Left lobe of liver (tissue), 2 donors: ENCODE data around the gene LRRC63. TPM values are rescaled to one million over a fixed set of nuclear protein-coding genes. Genes with fewer than 3 reads are reported as not detected.
"Not testable (repeated sequence)": the region's sequence is repeated elsewhere in the genome, so short reads cannot be mapped to it uniquely, and the experiment has no call there.

ENCODE experiments used
- ATAC-seq: fragments of 200-7000 bp; cut with Tn5 transposase; one replicate; pipeline ENCODE4 v1.9.1; 2020; ENCODE audit warnings: mild to moderate bottlenecking, moderate library complexity
- DNase-seq: peaks from one replicate; pipeline ENCODE4 v3.0.0-alpha.2; 2020; ENCODE audit warnings: low spot score
- total RNA-seq: library from RNA; stranded (reverse); gene quantifications from one replicate; pipeline ENCODE4 v1.2.1, GENCODE V29; 2021
- donor health status: DM: no; HTN: no; CAD: no; lungs with moderate emphysema.
- donor health status: DM: no; HTN: yes; CAD: no.

LRRC63 gene, protein sequence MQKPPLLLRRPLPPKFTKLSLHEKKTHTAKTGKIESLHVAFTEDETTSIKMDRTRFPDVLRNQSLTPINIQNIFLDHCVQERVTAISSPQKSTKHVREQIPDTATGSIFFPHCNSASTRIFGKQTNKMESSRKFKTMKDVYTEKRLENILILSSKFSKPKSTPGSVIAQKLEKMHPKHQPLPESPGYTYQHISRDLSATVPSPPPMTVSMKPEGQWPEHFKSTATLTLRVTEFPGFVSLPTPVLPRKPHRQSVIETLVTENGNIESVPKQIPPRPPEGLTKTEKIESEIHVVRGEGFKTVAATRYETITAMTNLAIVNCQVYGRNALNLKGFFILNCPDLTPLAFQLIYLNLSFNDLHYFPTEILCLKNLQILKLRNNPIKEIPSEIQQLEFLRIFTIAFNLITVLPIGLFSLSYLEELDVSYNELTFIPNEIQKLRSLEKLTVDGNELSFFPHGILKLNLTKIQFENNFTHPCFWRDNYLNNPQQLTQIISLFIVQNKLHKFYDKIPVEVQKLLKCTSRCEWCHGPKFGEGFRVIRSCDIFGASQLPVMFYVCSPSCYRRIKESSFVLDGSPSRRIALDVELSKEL
- total RNA-seq: 0.20 TPM

DNA sequence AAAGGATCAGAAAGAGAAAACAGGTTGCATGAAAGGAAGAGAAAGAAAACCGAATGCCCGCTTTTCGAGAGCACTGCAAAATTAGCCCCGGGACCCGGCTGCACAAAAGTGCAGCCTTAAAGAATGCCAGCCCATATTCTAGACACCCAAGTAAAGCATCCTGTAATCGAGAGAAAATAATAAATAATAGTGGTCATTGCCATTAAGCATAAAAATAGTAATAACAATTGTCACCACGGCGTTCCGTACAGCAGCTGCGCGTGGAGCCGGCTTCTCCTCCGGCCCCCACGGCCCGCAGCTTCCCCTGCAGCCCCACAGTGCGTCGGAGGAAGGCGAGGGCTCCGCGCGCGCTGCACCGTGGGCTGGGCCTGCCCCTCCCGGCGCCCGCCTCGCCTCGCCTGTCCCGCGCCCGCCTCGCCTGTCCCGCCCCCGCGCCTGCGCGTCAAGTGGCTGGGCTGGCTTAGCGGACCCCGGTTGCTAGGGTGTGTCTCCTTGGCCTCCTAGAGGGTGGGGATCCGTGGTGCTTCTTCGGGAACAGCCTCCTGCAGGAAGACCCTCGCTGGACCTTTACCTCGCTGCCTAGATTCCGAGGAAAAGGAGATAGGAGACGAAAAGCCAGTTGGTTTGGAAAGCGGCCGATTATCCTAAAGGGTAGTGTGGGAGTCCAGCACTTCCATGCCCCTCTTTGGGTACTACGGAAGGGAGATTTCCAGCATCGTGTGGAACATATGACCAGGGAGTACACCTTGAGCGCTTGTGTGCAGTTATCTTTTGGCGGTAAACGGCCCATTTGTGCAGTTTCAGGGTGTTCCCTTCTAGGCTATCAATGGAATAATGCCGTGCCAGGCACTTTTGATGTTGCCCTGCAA, at the start of gene LRRC63:
LRRC63 (plus strand) TSS at position 446 of the 869 bp plus-strand sequence. CDS start 1,107 bp downstream, outside the sequence.
- ATAC-seq: peak; percentile 99
- peak; percentile 84 for DNase-seq

DNA sequence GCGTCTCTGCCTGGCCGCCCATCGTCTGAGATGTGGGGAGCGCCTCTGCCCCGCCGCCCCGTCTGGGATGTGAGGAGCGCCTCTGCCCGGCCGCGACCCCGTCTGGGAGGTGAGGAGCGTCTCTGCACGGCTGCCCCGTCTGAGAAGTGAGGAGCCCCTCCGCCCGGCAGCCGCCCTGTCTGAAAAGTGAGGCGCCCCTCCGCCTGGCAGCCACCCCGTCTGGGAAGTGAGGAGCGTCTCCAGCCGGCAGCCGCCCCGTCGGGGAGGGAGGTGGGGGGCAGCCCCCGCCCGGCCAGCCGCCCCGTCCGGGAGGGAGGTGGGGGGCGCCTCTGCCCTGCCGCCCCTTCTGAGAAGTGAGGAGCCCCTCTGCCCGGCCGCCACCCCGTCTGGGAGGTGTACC, 49.0 kb upstream of the LRRC63 start:
- not testable (repeated sequence) for ATAC-seq, DNase-seq

- ATAC-seq: no peak
- DNase-seq: no peak
These were observed 47.1 kb upstream of the LRRC63 start for GRCh38 chr13:46164661-46165060.

DNA sequence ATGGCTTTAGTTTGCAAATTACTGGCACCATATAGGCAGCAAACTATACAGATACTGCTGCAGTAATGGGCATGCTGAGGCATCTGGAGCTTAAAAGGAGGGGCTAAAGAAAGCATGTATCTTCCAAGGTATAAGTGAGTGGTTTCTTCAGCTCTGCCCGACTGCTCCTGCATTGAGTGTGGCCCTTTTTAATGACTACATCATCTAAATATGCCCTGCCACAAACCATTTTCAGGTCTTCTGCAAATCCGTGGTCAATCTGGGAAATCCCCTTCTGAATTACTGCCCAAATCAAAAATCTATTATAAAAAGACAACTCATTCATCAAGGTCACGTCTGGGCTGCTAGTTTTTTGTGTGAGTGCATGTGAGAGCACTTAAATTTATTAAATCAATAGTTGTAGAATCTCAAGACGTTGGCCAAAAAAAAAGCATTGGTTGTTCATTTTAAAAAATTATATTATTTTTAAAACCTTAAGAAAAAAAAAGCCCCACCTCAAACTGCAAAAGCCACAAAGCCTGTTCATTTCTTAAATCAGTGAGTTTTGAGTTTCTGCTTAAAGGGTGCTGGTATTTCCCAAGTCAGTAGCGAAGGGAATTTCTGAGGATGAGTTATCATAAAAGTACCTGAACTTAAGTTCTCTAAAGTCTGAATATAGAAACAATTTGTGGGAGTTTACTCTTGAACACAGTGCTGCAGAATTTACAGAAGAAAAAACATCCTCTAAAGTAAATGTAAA, 46.1 kb upstream of the LRRC63 start:
- DNase-seq (no peak), ATAC-seq (no peak)

DNA sequence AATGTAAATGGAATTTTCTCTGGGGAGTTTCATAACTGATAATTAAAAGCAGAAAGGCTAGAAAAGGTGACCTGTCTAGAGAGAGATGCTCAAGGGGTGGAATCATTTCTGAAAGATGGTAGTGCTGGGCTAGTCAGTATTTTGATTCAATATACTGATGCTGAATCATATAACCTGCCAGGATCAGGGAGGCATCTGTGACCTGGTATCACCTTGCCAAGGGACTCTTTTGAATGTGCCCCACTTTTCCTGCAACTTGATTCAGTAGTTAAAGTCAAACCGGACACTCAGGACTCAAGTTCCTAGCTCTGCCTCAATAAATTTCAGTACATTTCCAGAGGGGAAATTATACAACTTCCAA, 45.5 kb upstream of the LRRC63 start:
- ATAC-seq: no peak
- DNase-seq: no peak

DNA sequence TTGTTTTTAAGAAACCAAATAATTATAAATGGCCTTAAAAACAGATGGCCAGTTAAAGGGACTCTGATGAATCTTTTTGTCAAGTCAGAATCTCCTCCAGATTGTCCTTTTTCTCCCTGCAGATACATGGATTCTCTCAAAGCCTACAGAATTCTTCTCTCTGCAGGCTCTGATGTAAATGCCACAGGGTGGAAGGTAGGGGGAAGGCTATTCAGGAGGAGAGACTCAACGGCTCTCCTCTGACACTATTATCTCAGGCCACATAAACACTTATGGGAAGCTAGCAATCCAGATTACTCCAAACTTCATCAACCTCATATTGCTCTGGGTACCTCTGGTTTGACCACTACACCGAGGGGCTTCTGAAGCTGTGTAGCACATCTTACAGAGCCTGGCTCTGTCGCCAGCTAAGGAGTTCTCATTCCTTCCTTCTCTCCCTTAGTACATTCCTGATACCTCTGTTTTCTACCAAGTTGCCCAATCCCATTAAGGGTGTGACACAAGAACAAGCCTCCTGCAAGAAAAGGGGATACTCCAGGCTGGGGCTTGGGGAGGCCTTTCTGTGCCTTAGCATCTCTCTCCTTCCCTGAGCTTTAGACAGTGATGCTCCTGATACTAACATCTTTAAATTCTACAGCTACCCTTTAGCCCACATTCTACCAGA, 44.6 kb upstream of the LRRC63 start:
- no peak for ATAC-seq
- DNase-seq: no peak

GRCh38 chr13:46168341-46168740, 43.4 kb upstream of the LRRC63 start:
- peak; percentile 39 for ATAC-seq
- no peak for DNase-seq

- ATAC-seq (no peak), DNase-seq (no peak)
These were observed 42.9 kb upstream of the LRRC63 start for GRCh38 chr13:46168783-46169182.

- DNase-seq (no peak), ATAC-seq (no peak)
These were observed 42.0 kb upstream of the LRRC63 start for GRCh38 chr13:46169758-46170157.

DNA sequence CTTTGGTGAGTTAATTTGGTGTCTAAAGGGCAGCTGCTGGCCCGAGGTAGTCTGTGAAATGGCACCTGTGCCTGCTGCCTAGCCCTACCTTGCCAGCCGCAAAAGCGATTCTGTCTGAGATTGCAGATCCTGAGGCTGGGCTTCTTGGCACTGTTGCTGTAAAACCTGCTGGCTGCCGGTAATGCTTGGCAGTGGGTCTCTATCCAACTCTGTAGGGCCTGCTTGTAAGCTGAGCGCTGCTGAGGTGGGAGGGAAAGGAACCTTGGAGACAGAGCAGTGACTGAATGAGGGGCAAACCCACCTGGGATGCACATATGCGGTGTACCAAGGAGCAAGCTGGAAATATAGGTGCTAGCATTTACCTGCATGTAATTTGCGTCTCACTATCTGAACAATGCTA, 41.5 kb upstream of the LRRC63 start:
- DNase-seq (no peak), ATAC-seq (no peak)

- ATAC-seq (peak; percentile 23), DNase-seq (no peak)
These were observed 41.0 kb upstream of the LRRC63 start for GRCh38 chr13:46170687-46171086.

DNA sequence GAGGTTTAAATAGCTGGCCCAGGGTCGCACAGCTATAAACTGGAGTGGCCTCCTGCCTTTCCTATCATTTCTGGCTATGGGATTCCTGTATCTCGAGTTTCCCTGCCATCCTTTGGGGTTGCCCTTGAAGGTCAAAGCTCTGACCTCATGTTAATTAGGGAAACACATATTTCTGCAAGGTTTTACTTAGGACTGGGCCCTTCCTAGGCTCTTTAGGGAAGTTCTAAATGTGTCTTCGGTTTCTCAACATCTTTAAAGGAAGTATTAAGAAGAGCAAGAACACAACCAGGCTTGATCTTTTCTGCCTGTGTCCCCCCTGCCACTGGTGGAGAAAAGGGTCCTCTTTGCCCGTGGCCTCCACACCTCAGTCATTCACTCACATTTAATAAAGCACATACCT, 40.5 kb upstream of the LRRC63 start:
- DNase-seq (no peak), ATAC-seq (no peak)

DNA sequence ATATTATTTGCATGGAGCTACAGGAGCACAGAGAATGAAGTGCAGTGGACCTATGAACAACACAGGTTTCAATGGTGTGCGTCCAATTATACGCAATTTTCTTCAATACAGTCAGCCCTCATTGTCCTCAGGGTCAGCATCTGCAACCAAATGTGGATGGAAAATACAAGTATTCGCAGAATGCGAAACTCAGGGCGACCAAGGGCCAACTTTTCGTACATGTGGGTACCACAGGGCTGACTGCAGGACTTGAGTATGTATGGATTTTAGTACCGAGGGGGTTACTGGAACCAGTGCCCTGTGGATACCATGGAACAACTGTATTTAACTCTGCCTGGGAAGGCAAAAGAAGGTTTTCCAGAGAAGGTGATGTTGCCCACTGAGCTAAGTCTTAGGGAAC, 40.0 kb upstream of the LRRC63 start:
- DNase-seq: no peak
- no peak for ATAC-seq

GRCh38 chr13:46172531-46172991, 39.2 kb upstream of the LRRC63 start:
- ATAC-seq: peak; percentile 30
- DNase-seq: no peak

DNA sequence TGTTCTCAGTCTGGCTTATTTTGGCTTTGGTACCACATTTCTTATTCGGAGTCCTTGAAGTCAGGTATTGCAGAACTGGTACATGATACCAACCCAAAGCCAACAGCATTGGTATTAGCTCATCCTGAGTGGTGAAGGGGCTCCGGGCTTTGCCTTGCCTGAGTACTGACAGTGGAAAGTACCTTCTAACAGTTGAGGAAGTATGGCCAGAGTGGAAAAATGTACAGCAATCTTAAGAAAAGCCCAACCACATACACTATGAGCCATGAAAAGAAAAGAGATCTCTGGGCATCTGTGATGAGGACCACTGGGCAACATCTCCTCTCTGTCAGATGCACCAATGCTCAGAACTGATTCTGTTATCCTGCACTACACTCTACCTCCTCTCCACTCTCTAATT, 38.1 kb upstream of the LRRC63 start:
- DNase-seq (no peak), ATAC-seq (no peak)

DNA sequence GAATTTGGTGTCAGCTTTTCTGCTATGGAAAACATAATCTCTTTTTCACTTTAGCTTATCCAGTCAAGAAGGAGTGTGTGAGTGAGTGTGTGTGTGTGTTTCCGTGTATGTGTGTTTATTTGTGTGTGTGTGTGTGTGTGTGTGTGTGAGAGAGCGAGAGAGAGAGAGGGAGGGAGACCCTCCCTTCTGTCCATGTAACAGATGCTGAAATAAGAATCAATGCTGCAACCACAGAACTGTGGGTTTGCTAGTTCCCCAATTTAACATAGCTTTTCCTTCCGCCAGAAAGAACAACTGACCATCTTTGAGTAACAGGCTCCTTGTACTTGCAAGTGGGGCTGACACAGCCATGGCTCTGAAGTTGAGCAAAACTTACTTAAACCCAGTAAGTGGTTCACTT, 35.0 kb upstream of the LRRC63 start:
- no peak for DNase-seq
- peak; percentile 34 for ATAC-seq

GRCh38 chr13:46178143-46178542, 33.6 kb upstream of the LRRC63 start:
- DNase-seq (no peak), ATAC-seq (peak; percentile 20)

DNA sequence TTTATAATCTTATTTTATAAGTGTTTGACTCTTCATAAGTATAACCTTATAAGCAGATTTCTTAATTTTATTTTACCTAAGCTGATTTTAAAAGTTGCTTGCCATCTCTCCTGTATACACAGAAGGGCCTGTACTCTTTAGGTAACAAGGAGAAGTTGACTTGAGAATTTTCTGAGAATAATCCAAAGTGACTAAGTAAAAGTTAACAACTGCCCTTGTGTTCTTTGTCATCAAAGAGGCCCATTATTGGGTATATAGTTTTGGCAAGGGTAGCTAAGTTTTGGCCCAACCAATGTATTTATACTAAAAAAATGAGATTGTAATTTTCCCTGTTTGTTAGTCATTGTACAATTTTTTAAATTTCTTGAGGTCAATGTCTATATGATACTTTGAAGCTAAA, 32.9 kb upstream of the LRRC63 start:
- DNase-seq (no peak), ATAC-seq (no peak)

GRCh38 chr13:46179491-46179908, 32.2 kb upstream of the LRRC63 start:
- DNase-seq (no peak), ATAC-seq (no peak)
